ENCODE measurements around the gene TOMM7. TPM values are rescaled to one million over a fixed set of nuclear protein-coding genes. Genes with fewer than 3 reads are reported as not detected.

Gene TOMM7
- polyA plus RNA-seq, 1 donor (not counting 4 experiments of a cell fraction or from before 2014, with no cell fraction given), result 1,291 TPM

- Histone ChIP-seq H3K4me1 (ENCODE audit: control insufficient read depth, extremely low read depth, insufficient read depth, low read length) (no peaks in the 10 kb centered on the region), H4K20me1 (ENCODE audit: control insufficient read depth, extremely low read depth, insufficient read depth, low read length) (no peaks in the 10 kb centered on the region), H3K9me3 (ENCODE audit: control insufficient read depth, low read depth, low read length) (no peaks in the 10 kb centered on the region), H3K27me3 (ENCODE audit: control insufficient read depth, extremely low read depth, insufficient read depth, low read length) (no peaks in the 10 kb centered on the region), H3K36me3 (ENCODE audit: control insufficient read depth in 2 of 2, extremely low read depth in 1 of 2, insufficient read depth in 2 of 2, low read length in 2 of 2) (no peaks in the 10 kb centered on the region), H3K9ac (ENCODE audit: control insufficient read depth, extremely low read depth, insufficient read depth, low read length) (no peak overlapping the region), H3K79me2 (ENCODE audit: control insufficient read depth, insufficient read depth, low read length) (no peaks in the 10 kb centered on the region), H3K4me3 (ENCODE audit: control insufficient read depth in 2 of 3, extremely low read depth in 1 of 3, insufficient read depth in 2 of 3, low read depth in 1 of 3, low read length in 3 of 3) (no peak overlapping the region), H3K27ac (ENCODE audit: control insufficient read depth, insufficient read depth, low read length) (no peak overlapping the region), H3K4me2 (ENCODE audit: control insufficient read depth, extremely low read depth, insufficient read depth, low read depth, low read length) (no peak overlapping the region), H3K9me1 (ENCODE audit: control insufficient read depth, extremely low read depth, insufficient read depth, low read length) (no peaks in the 10 kb centered on the region), H2AFZ (ENCODE audit: control insufficient read depth, low read length) (no peak overlapping the region)
- TF ChIP-seq CTCF (optimal IDR thresholded peaks at IDR 0.05 in 1 of 3, IDR thresholded peaks at IDR 0.05 in 1 of 3, conservative IDR thresholded peaks at IDR 0.05 in 1 of 3; ENCODE audit: extremely low read depth in 1 of 3, insufficient read depth in 2 of 3, low read length in 3 of 3) (no peak), EZH2 (IDR thresholded peaks at IDR 0.05; ENCODE audit: low read length) (no peak)
- no peak for FAIRE-seq
- no peak for DNase-seq (ENCODE audit: low read depth, low spot score)
- dilution Hi-C loops (cut with MboI; ENCODE audit: extremely low pct_ligation_motif_present, low sequenced_read_pairs), result no loop called here
Observed at GRCh38 chr7:22842383-22842941, 19.8 kb upstream of the TOMM7 start.

GRCh38 chr7:22841954-22842353, 19.3 kb upstream of the TOMM7 start:
- TF ChIP-seq CTCF (optimal IDR thresholded peaks at IDR 0.05 in 1 of 3, IDR thresholded peaks at IDR 0.05 in 1 of 3, conservative IDR thresholded peaks at IDR 0.05 in 1 of 3; ENCODE audit: extremely low read depth in 1 of 3, insufficient read depth in 2 of 3, low read length in 3 of 3) (no peak), EZH2 (IDR thresholded peaks at IDR 0.05; ENCODE audit: low read length) (no peak)
- Histone ChIP-seq H3K9me1 (ENCODE audit: control insufficient read depth, extremely low read depth, insufficient read depth, low read length) (no peaks in the 10 kb centered on the region), H3K4me3 (ENCODE audit: control insufficient read depth in 2 of 3, extremely low read depth in 1 of 3, insufficient read depth in 2 of 3, low read depth in 1 of 3, low read length in 3 of 3) (no peak overlapping the region), H4K20me1 (ENCODE audit: control insufficient read depth, extremely low read depth, insufficient read depth, low read length) (no peaks in the 10 kb centered on the region), H3K27ac (ENCODE audit: control insufficient read depth, insufficient read depth, low read length) (no peak overlapping the region), H3K36me3 (ENCODE audit: control insufficient read depth in 2 of 2, extremely low read depth in 1 of 2, insufficient read depth in 2 of 2, low read length in 2 of 2) (no peaks in the 10 kb centered on the region), H3K9me3 (ENCODE audit: control insufficient read depth, low read depth, low read length) (no peaks in the 10 kb centered on the region), H2AFZ (ENCODE audit: control insufficient read depth, low read length) (no peak overlapping the region), H3K27me3 (ENCODE audit: control insufficient read depth, extremely low read depth, insufficient read depth, low read length) (no peaks in the 10 kb centered on the region), H3K79me2 (ENCODE audit: control insufficient read depth, insufficient read depth, low read length) (no peaks in the 10 kb centered on the region), H3K4me2 (ENCODE audit: control insufficient read depth, extremely low read depth, insufficient read depth, low read depth, low read length) (no peak overlapping the region), H3K4me1 (ENCODE audit: control insufficient read depth, extremely low read depth, insufficient read depth, low read length) (no peaks in the 10 kb centered on the region), H3K9ac (ENCODE audit: control insufficient read depth, extremely low read depth, insufficient read depth, low read length) (no peak overlapping the region)
- dilution Hi-C loops (cut with MboI; ENCODE audit: extremely low pct_ligation_motif_present, low sequenced_read_pairs), result no loop called here
- FAIRE-seq (no peak), DNase-seq (ENCODE audit: low read depth, low spot score) (no peak)
